Endothelial cell of umbilical vein (primary cell): ENCODE data around the gene RASSF5. TPM values are rescaled to one million over a fixed set of nuclear protein-coding genes. Genes with fewer than 3 reads are reported as not detected.

Experiments
- BruUV-seq: library from RNA; stranded (reverse); fragments of 400-500 nt; replicated peaks from 2 replicates; lab custom pipeline; 2021; lab: Mats Ljungman, UMichigan
- CTCF ChIA-PET: fragments of 300-600, 350-600 bp; sonication (Branson Sonifier 250); formaldehyde crosslinking; loops from one replicate; lab custom pipeline; 2021; ENCODE audit warnings: antibody characterized with exemption, inconsistent platforms; lab: Charles Lee
- POLR2A ChIA-PET: fragments of 300-600, 350-600 bp; sonication (Branson Sonifier 250); formaldehyde crosslinking; loops from one replicate; lab custom pipeline; 2021; ENCODE audit warnings: antibody characterized with exemption, inconsistent platforms; lab: Charles Lee
- DNase-seq: peaks from one replicate; pipeline ENCODE4 v3.0.0-alpha.2; 2011; ENCODE audit warnings: low read depth, low spot score
- FAIRE-seq: peaks from 2 replicates; lab custom pipeline; 2011; peaks lifted over from hg19 to GRCh38; lab: Jason Lieb, UNC
- H2AFZ ChIP-seq: 2 replicates; pipeline ENCODE4 v1.6.0; 2012; ENCODE audit warnings: low read depth, low read length, control low read depth, inconsistent platforms
- H3K27ac ChIP-seq: 2 replicates; pipeline ENCODE4 v1.5.1; 2011; ENCODE audit warnings: low read depth, mild to moderate bottlenecking, control low read depth, low read length, moderate library complexity; ENCODE audit not compliant: insufficient read depth
- H3K27me3 ChIP-seq, 2 experiments: 2 replicates each; pipeline versions ENCODE4 v1.6.0 to v1.6.1; 2011; ENCODE audit warnings: low read length in 2 of 2, mixed read lengths in 1 of 2; ENCODE audit not compliant: control insufficient read depth in 2 of 2, insufficient read depth in 2 of 2
- H3K36me3 ChIP-seq, 2 experiments: 2 replicates in 1 of 2; 3 replicates in 1 of 2; pipeline ENCODE4 v1.5.1; 2011; ENCODE audit warnings: low read length in 2 of 2, mild to moderate bottlenecking in 1 of 2, moderate library complexity in 1 of 2; ENCODE audit not compliant: control insufficient read depth in 2 of 2, insufficient read depth in 2 of 2; ENCODE audit errors: extremely low read depth in 1 of 2
- H3K4me1 ChIP-seq: 3 replicates; pipeline ENCODE4 v1.5.1; 2011; ENCODE audit warnings: mild to moderate bottlenecking, low read length; ENCODE audit not compliant: control insufficient read depth, insufficient read depth; ENCODE audit errors: extremely low read depth
- H3K4me2 ChIP-seq: 2 replicates; pipeline ENCODE4 v1.6.1; 2011; ENCODE audit warnings: low read length, control low read depth, mixed read lengths; ENCODE audit not compliant: insufficient read depth
- H3K4me3 ChIP-seq, 3 experiments: fragments of 200-600 bp in 1 of 3; sonication (generic), shearing (Covaris generic) in 1 of 3; replicated peaks in 1 of 3; 2 replicates each; pipeline ENCODE4 v1.5.1; 2011 to 2016; ENCODE audit warnings: control low read depth in 3 of 3, low read length in 3 of 3, mild to moderate bottlenecking in 2 of 3, inconsistent platforms in 1 of 3, low read depth in 1 of 3, moderate library complexity in 1 of 3; ENCODE audit not compliant: insufficient read depth in 1 of 3
- H3K79me2 ChIP-seq: 2 replicates; pipeline ENCODE4 v1.6.0; 2012; ENCODE audit warnings: low read length, inconsistent platforms; ENCODE audit not compliant: control insufficient read depth, insufficient read depth
- H3K9ac ChIP-seq: replicated peaks from 2 replicates; pipeline ENCODE3; 2011; ENCODE audit warnings: low read length, control low read depth; ENCODE audit not compliant: insufficient read depth; ENCODE audit errors: extremely low read depth
- H3K9me1 ChIP-seq: replicated peaks from 3 replicates; pipeline ENCODE4 v1.6.0; 2011; ENCODE audit warnings: mild to moderate bottlenecking, low read length; ENCODE audit not compliant: control insufficient read depth, insufficient read depth; ENCODE audit errors: extremely low read depth
- H3K9me3 ChIP-seq: replicated peaks from 2 replicates; pipeline ENCODE4 v1.5.1; 2012; ENCODE audit warnings: low read length, inconsistent platforms; ENCODE audit not compliant: control insufficient read depth, insufficient read depth
- H4K20me1 ChIP-seq: replicated peaks from 2 replicates; pipeline ENCODE3; 2011; ENCODE audit warnings: mild to moderate bottlenecking, low read length; ENCODE audit not compliant: control insufficient read depth, insufficient read depth; ENCODE audit errors: extremely low read depth
- EZH2 ChIP-seq: IDR thresholded peaks from 2 replicates; pipeline ENCODE4 v1.6.1; 2012; ENCODE audit warnings: borderline replicate concordance, low read depth, mild to moderate bottlenecking, moderate library complexity, low read length, inconsistent platforms; ENCODE audit not compliant: severe bottlenecking
- FOS ChIP-seq: IDR thresholded peaks from 2 replicates; pipeline ENCODE4 v1.6.1; 2011; ENCODE audit warnings: mild to moderate bottlenecking, low read length, moderate library complexity, borderline replicate concordance; ENCODE audit not compliant: insufficient read depth
- JUN ChIP-seq: IDR thresholded peaks from 2 replicates; pipeline ENCODE4 v1.6.1; 2011; ENCODE audit warnings: borderline replicate concordance, low read depth; ENCODE audit not compliant: insufficient read length, insufficient read depth
- MYC ChIP-seq: IDR thresholded peaks from one replicate; pipeline ENCODE4 v1.6.1; 2011; ENCODE audit warnings: mild to moderate bottlenecking, low read depth, low read length
- POLR2A ChIP-seq: IDR thresholded peaks from 2 replicates; pipeline ENCODE4 v1.6.1; 2012; ENCODE audit warnings: low read depth, mild to moderate bottlenecking, control low read depth, low read length
- POLR2AphosphoS5 ChIP-seq: IDR thresholded peaks from 2 replicates; pipeline ENCODE4 v1.6.1; 2012; ENCODE audit warnings: low read depth, mild to moderate bottlenecking, control low read depth, low read length, moderate library complexity; ENCODE audit not compliant: insufficient read depth
- dilution Hi-C: fragments of 300-500 bp; cut with MboI; formaldehyde crosslinking; loops from one replicate; pipeline ENCODE4 v1.15.0; 2019; ENCODE audit warnings: low sequenced_read_pairs; ENCODE audit not compliant: extremely low pct_ligation_motif_present
- intact Hi-C: fragments of 100-400 bp; cut with micrococcal nuclease; formaldehyde crosslinking; loops from one replicate; pipeline ENCODE4 v1.10.0; 2022
- polyA plus RNA-seq, 4 experiments: library from polyadenylated mRNA; depleted of rRNA in 3 of 4; stranded (reverse) in 3 of 4; unstranded in 1 of 4; fragments of >200 nt; gene quantifications; 2 replicates each; pipeline versions ENCODE4 v1.2.1 to v1.2.3, GENCODE V29; 2011 to 2012; ENCODE audit warnings: missing spikeins in 1 of 4
- total RNA-seq: library from RNA; stranded (reverse); gene quantifications from 2 replicates; pipeline ENCODE4 v1.2.3, GENCODE V29; 2021
- TF ChIP-seq, protein P1 (sequence below): IDR thresholded peaks from 2 replicates; pipeline ENCODE4 v1.6.1; 2011; ENCODE audit not compliant: insufficient read depth, insufficient read length

Gene RASSF5
- total and polyA plus RNA-seq, 2 donors (not counting 3 experiments of a cell fraction or from before 2014, with no cell fraction given) = 0.23 to 0.60 TPM

DNA sequence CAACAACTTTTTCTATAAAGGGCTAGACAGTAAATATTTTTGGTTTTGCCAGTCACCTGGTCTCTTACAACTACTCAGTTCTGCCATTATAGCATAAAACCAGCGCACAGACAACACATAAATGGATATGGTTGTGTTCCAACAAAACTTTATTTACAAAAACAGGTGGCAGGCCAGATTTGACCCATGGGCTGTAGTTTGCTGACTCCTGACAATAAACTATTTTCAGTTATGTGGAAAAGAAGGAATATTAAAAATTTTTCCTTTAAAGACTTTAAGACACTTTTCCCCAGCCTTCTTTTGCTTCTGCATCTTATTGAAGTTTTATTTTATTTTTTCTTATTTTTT, 89.0 kb downstream of the RASSF5 start:
- TF ChIP-seq, protein P1, sequence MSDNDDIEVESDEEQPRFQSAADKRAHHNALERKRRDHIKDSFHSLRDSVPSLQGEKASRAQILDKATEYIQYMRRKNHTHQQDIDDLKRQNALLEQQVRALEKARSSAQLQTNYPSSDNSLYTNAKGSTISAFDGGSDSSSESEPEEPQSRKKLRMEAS = no peak
- TF ChIP-seq POLR2AphosphoS5 (no peak), JUN (no peak), MYC (no peak), POLR2A (no peak)
- Histone ChIP-seq H3K36me3 (peaks cover 15 to 42% of the 10 kb centered on the region in 2 experiments), H3K79me2 (no peaks in the 10 kb centered on the region), H3K4me2 (no peak overlapping the region), H4K20me1 (no peaks in the 10 kb centered on the region), H3K4me1 (no peaks in the 10 kb centered on the region), H3K9ac (no peak overlapping the region), H3K9me1 (no peaks in the 10 kb centered on the region), H3K27ac (no peak overlapping the region), H3K9me3 (no peaks in the 10 kb centered on the region), H3K27me3 (no peaks in the 10 kb centered on the region), H3K4me3 (no peak overlapping the region), H2AFZ (no peak overlapping the region)
- no peak for FAIRE-seq
- ChIA-PET CTCF (no interaction called here), POLR2A (no interaction called here)
- DNase-seq = no peak
- intact Hi-C loops (no loop called here), dilution Hi-C loops (no loop called here)
- BruUV-seq = no TSS peak

DNA sequence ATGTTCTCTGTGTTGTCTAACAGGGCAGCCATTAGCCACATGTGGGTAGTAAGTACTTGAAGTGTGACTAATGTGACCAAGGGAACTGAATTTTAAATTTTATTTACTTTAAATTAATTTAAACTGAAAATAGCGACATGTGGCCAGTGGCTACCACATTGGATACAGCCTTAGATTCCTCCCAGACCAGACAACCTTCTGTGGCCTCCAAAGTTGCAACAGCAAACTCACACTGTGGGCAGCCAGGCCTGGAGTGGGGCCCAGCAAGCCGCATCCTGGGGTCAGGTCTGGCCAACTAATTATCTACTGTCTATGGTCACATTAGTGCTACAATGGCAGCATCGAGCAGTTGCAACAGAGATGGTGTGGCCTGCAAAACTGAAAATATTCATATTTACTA, 93.2 kb downstream of the RASSF5 start:
- no peak overlapping the region for H2AFZ ChIP-seq
- intact Hi-C loops = no loop called here
- H3K9me1 ChIP-seq = no peaks in the 10 kb centered on the region
- BruUV-seq = no TSS peak
- ChIA-PET POLR2A (no interaction called here), CTCF (interaction anchor here (1.2 to 2.2 kb wide), 2 partner anchors 56 to 63 kb away, joined by 3 to 5 read pairs; no protein-coding TSS in a partner anchor)
- no peaks in the 10 kb centered on the region for H3K4me1 ChIP-seq
- no peak overlapping the region for H3K4me2 ChIP-seq
- H3K27me3 ChIP-seq = no peaks in the 10 kb centered on the region
- DNase-seq (no peak), FAIRE-seq (no peak)
- H3K9me3 ChIP-seq = no peaks in the 10 kb centered on the region
- H3K27ac ChIP-seq = no peak overlapping the region
- H3K79me2 ChIP-seq = no peaks in the 10 kb centered on the region
- H4K20me1 ChIP-seq = no peaks in the 10 kb centered on the region
- H3K36me3 ChIP-seq = peaks cover 14 to 41% of the 10 kb centered on the region in 2 experiments
- TF ChIP-seq POLR2A (no peak), EZH2 (no peak), MYC (no peak), FOS (no peak), POLR2AphosphoS5 (no peak)
- TF ChIP-seq, protein P1 = no peak
- no peak overlapping the region for H3K4me3 ChIP-seq
- no peak overlapping the region for H3K9ac ChIP-seq
- dilution Hi-C loops = no loop called here
